Hematopoietic multipotent progenitor cell treated with erythropoietin and hydrocortisone succinate and interleukin-3 and kit ligand, for 6 days (in vitro differentiated cells): Measurements from ENCODE around the gene SNCG.
"Not testable (repeated sequence)": the region's sequence is repeated elsewhere in the genome, so short reads cannot be mapped to it uniquely, and the experiment has no call there.

ENCODE experiments used
- DNase-seq: peaks from one replicate; pipeline ENCODE4 v3.0.0-alpha.2; 2015

Gene SNCG

GRCh38 chr10:86979977-86980448 is 21.6 kb downstream of the SNCG start:
- no peak for DNase-seq

GRCh38 chr10:86981020-86981419 is 22.6 kb downstream of the SNCG start:
- DNase-seq: not testable (repeated sequence)

DNA sequence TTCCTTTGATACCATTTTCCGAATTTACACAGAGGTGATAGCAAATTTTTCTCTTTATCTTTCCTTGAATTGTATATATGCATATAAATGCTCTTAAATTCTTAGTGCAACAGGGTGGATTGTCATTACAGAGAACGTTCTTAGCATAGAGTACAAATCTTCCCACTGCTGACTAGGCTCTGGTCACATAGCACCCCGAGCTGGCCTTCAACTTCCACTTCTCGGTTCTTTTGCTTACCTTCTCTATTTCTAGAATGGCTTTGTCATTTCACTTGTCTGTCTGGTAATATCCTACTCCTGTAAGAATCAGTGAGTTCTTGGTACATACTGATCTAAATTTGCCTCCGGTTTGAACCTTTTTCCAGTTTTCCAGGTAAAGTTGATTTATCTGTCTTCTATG is 23.3 kb downstream of the SNCG start:
- DNase-seq: no peak

DNA sequence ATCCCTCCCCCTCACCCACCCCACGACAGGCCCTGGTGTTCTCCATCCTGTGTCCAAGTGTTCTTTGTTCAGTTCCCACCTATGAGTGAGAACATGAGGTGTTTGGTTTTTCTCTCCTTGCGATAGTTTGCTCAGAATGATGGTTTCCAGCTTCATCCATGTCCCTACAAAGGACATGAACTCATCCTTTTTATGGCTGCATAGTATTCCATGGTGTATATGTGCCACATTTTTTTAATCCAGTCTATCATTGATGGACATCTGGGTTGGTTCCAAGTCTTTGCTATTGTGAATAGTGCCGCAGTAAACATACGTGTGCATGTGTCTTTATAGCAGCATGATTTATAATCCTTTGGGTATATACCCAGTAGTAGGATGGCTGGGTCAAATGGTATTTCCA is 26.1 kb downstream of the SNCG start:
- DNase-seq: not testable (repeated sequence)

DNA sequence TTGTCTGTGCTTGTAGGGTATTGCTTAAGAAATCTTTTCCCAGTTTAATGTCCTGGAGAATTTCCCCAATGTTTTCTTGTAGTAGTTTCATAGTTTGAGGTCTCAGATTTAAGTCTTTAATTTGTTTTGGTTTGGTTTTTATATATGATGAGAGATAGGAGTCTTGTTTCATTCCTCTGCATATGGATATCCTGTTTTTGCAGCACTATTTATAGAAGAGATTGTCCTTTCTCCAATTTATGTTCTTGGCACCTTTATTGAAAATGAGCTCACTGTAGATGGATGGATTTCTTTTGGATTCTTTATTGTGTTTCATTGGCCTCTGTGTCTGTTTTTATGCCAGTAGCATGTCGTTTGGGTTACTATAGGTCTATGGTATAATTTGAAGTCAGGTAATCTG is 30.1 kb downstream of the SNCG start:
- no peak for DNase-seq

DNA sequence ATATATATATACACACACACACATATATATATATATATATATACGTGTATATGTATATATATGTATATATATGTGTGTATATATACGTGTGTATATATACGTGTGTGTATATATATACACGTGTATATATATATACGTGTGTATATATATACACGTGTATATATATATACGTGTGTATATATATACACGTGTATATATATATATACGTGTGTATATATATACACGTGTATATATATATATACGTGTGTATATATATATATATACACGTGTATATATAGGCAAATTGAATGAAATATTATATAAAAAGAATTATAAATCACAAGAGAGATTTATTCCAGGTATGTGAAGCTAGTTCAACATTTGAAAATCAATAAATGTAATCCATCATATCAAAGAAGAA is 33.0 kb downstream of the SNCG start:
- DNase-seq: not testable (repeated sequence)

DNA sequence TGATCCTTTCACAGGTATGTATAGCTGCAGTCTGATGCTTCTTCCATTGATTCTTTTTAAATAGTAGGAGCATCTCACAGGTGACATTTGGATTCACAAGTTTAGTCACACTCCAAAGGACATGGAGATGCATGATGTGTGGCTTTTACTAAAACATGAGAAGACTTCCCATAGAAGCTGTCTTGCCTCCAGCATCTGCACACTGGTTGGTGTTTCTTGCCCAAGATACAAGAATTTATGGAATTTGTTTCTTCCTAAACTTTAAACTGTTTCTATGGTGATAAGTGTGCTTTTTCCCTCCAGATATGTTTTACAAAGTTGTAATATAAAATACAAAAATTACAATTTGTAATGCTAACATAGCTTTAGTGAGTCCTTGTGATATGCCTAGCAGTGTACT is 34.1 kb downstream of the SNCG start:
- DNase-seq: no peak

DNA sequence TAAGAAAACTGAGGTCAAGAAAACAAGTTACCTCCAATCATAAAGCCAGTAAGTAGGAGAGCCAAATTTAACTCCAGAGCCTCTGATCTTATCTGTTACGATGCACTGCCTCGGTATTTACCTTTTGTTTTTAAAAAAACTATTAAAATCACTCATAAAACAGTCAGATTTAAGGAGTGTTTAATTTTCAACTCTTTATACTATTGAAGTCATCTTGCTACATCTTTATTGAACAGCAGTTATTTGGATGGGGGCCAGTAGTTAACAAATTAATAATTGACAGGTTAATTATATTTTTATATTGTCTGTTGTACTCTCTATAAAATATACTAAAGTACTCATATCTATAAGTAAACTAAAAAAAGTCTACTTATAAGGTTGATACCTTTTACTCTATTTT is 34.5 kb downstream of the SNCG start:
- no peak for DNase-seq

- not testable (repeated sequence) for DNase-seq
These were observed 41.5 kb downstream of the SNCG start for GRCh38 chr10:86999802-87000403.

DNA sequence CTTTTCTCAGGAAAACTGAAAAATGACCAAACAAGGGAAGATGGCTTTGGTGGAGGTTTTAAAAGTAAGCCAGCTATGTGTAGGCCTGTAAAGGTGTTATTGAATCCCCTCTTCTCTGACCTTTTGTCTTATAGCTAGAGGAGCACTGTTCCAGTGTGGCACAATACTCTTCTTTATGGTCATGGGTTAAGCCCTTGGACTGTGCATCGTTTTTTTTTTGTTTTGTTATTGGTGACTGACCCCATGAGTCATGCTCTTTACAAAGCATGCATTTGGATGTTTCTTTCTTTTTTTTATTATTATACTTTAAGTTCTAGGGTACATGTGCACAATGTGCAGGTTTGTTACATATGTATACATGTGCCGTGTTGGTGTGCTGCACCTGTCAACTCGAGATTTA is 42.1 kb downstream of the SNCG start:
- DNase-seq: no peak

- not testable (repeated sequence) for DNase-seq
These were observed 48.7 kb downstream of the SNCG start for GRCh38 chr10:87007124-87007523.

- DNase-seq: not testable (repeated sequence)
These were observed 49.3 kb downstream of the SNCG start for GRCh38 chr10:87007674-87008073.

DNA sequence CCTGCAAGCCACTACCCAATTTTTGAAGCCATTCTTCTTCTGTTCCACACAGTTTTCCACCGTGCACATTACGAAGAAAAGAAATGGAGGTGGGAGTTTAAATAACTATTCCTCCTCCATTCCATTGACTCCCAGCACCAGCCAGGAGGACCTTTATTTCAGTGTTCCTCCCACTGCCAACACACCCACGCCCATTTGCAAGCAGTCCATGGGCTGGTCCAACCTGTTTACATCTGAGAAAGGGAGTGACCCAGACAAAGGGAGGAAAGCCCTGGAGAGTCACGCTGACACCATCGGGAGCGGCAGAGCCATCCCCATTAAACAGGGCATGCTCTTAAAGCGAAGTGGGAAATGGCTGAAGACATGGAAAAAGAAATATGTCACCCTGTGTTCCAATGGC is 49.9 kb downstream of the SNCG start:
- DNase-seq: not testable (repeated sequence)

- DNase-seq: not testable (repeated sequence)
These were observed 50.8 kb downstream of the SNCG start for GRCh38 chr10:87009134-87009696.
